Bronchial epithelial cell (primary cell): ENCODE measurements around the gene F10. TPM values are rescaled to one million over a fixed set of nuclear protein-coding genes. Genes with fewer than 3 reads are reported as not detected.

Experiments used
- DNase-seq: peaks from one replicate; pipeline ENCODE4 v3.0.0-alpha.2; 2010; ENCODE audit warnings: low read depth
- FAIRE-seq: peaks from 2 replicates; lab custom pipeline; 2011; peaks lifted over from hg19 to GRCh38; lab: Jason Lieb, UNC
- H3K27me3 ChIP-seq: 2 replicates; pipeline ENCODE4 v1.5.1; 2011; ENCODE audit warnings: low read length; ENCODE audit not compliant: control insufficient read depth, insufficient read depth
- H3K36me3 ChIP-seq: 2 replicates; pipeline ENCODE4 v1.5.1; 2011; ENCODE audit warnings: low read length; ENCODE audit not compliant: control insufficient read depth, insufficient read depth
- H3K4me3 ChIP-seq: 2 replicates; pipeline ENCODE4 v1.5.1; 2011; ENCODE audit warnings: mild to moderate bottlenecking, low read depth, low read length, control low read depth
- total RNA-seq: library from RNA; depleted of rRNA; stranded (reverse); fragments of >200 nt; gene quantifications from 2 replicates; pipeline ENCODE4 v1.2.1, GENCODE V29; 2014
- TF ChIP-seq, protein P1 (sequence below): IDR thresholded peaks from 2 replicates; pipeline ENCODE4 v1.5.1; 2011; ENCODE audit warnings: mild to moderate bottlenecking, moderate library complexity, low read length, control low read depth, inconsistent platforms; ENCODE audit not compliant: insufficient read depth, severe bottlenecking

The F10 gene
- total RNA-seq, 1 donor from 2014 or later = 0.26 TPM

DNA sequence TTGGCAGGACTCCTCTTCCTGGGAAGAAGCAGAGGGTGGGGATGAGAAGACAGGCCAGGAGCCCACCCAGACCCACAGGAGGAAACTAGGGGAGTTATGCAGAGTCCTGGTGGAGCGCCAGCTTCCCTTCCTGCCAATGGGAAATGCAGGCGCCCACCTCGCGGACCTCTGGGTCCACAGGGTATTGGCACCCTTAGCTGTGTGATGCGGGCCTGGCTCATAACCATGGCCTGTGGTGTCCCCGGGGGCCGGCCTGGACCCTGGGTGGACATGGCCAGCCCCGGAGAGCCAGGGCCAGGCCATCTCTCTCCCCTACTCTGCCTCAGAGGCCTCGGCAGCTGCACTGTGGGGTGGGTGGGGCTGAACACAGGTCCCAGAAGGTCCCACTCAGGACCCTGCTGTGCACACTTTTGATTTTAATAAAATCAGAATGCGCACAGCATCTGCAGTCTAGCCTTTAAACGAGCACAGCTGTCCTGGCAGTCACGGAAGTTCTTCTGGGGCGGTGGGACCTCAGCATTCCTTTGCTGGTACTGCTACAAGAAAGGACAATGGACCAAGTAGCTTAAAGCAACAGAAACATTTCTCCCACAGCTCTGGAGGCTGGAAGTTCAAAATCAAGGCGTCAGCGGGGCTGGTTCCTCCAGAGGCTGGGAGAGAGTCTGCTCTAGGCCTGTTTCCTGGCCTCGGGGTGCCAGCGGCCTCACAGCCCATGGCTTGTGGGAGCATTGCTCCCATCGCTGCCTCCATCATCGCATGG is 1.8 kb downstream of the F10 start:
- DNase-seq = no peak
- TF ChIP-seq, protein P1, sequence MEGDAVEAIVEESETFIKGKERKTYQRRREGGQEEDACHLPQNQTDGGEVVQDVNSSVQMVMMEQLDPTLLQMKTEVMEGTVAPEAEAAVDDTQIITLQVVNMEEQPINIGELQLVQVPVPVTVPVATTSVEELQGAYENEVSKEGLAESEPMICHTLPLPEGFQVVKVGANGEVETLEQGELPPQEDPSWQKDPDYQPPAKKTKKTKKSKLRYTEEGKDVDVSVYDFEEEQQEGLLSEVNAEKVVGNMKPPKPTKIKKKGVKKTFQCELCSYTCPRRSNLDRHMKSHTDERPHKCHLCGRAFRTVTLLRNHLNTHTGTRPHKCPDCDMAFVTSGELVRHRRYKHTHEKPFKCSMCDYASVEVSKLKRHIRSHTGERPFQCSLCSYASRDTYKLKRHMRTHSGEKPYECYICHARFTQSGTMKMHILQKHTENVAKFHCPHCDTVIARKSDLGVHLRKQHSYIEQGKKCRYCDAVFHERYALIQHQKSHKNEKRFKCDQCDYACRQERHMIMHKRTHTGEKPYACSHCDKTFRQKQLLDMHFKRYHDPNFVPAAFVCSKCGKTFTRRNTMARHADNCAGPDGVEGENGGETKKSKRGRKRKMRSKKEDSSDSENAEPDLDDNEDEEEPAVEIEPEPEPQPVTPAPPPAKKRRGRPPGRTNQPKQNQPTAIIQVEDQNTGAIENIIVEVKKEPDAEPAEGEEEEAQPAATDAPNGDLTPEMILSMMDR = no peak
- no peak for FAIRE-seq
- Histone ChIP-seq H3K27me3 (no peaks in the 10 kb centered on the region), H3K36me3 (no peaks in the 10 kb centered on the region), H3K4me3 (no peak overlapping the region)

DNA sequence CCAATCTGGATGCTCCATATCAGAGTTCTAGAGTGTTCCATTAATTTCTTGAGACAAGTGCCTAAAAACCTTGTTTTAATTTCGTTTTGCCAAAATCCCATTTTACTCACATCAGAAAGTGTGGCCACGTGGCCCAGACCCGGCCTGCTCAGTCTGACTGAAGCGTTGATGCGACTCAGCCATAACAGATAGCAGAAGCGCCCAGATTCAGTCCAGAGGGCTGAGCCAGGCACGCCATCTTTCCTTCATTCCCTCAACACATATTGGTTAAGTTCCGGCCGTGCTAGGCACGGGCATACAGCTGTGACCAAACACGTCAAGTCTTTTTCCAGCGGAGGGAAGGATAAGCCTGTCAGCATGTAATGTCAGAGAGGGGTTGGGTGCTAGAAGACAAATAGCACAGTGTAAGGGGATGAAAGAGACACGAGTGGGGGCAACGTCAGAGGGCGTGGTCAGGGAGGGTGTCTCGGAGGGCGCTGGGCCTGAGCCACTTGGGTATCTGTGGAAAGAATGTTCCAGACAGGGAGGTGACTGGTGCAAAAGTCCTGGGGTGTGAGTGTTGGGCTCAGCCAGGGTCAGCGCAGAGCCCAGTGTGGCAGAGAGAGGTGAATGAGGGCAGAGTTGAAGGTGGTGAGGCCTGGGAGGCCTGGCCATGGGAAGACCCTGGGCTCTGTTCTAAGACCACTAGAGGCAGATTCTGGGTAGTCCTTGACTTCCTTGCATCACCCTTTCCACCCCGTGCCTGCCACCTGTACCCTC is 3.1 kb downstream of the F10 start:
- Histone ChIP-seq H3K27me3 (no peaks in the 10 kb centered on the region), H3K4me3 (no peak overlapping the region), H3K36me3 (no peaks in the 10 kb centered on the region)
- TF ChIP-seq, protein P1 = no peak
- FAIRE-seq (no peak), DNase-seq (no peak)

DNA sequence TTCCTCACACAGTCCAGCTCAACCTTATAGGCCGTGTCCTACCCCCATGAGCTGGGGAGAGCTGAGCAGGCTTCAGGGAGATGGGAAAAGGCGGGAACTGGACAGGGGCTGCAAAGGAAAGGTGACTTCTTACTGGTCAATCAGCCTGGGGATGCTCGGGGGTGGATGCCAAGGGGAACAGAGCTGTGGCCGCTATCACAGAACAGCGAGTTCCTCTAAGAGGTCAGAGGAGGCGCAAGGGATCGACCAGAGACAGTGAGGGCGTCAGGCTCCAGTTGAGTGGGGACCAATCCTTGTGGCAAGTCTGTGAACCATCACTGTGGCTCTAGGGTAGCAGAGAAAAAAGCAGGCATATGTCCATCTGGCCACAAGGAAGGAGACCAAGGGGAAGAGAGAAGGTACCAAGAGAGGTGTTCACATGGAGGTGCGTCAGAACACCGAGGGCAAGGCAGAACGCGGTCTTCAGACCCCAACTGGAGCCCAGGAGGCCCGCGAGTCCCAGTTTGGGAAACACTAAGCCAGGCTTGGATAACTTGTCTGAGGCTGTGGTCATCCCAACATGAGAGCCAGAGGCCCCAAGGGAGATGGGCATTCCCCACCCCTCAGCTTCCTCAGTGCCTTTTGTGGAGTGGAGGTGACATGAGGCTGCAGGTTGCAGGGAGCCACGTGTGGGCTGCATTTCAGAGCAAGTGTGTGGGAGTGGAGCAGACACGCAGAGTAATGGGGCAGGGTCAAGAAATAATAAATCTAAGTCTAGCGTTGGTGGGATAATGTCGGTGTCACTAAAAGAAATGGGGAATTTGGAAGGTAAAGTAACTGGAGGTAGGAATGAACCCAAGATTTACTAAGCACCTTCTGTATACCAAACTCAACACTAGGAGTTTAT is 3.9 kb downstream of the F10 start:
- peaks cover under 1% of the 10 kb centered on the region for H3K27me3 ChIP-seq
- DNase-seq = no peak
- no peak overlapping the region for H3K4me3 ChIP-seq
- TF ChIP-seq, protein P1 = no peak
- peak; percentile 66 for FAIRE-seq
- no peaks in the 10 kb centered on the region for H3K36me3 ChIP-seq

DNA sequence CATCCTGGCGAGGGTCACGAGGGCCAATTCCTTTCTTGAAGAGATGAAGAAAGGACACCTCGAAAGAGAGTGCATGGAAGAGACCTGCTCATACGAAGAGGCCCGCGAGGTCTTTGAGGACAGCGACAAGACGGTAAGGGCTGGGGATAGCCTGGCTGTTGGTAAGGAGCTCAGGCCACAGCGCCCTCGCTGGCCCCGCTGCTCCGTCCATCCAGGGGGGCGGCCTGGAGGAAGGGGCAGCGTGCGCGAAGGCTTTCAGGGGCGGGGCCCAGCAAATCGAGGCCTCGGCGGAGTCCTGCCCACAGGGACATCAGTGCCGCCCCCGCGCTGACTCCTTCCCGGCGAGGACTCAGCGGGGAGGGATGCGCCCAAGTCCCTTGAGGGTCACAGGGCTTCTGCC is 6.9 kb downstream of the F10 start:
- TF ChIP-seq, protein P1 = no peak
- FAIRE-seq (no peak), DNase-seq (no peak)
- peaks cover 2% of the 10 kb centered on the region for H3K27me3 ChIP-seq
- H3K36me3 ChIP-seq = no peaks in the 10 kb centered on the region
- no peak overlapping the region for H3K4me3 ChIP-seq

DNA sequence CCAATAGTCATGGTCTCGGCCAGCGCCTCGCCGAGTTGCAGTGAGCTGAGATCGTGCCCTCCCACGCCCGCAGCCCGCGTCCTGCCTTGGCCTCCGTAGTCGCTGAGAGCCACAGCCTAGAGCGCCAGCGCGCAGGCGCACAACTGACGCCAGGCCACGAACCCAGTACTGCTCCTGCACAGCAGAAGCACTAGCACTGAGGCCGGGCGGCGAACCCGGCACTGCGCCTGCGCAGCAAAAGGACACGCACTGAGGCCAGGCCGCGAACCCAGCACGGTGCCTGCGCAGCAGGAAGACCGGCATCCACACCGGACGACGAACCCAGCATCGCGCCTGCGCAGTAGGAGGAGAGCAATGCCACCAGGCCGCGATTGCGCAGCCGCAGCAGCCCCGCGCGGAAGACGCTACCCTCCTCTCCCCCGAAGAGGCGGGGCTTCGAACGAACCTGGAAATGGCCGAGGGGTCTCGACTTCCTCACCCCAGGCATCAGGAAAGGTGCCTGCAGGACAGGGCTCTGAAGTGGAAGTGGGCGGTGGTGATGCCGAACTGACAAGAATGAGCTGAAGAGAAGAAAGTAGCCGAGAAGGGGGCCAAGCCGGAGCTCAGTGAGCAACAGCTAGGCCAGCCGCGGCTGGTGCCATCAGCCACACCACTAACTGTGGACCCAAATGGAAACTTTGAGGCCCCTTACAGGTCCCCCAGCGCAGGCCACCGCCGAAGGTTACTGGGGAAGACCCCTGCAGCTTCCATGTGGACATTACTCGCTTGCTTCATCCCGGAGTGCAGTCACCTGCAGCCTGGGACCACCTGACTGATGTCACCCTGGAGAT is 7.5 kb downstream of the F10 start:
- FAIRE-seq (no peak), DNase-seq (no peak)
- Histone ChIP-seq H3K4me3 (no peak overlapping the region), H3K36me3 (no peaks in the 10 kb centered on the region), H3K27me3 (peaks cover 2% of the 10 kb centered on the region)
- TF ChIP-seq, protein P1 = no peak
